GM18505 (cell line): ENCODE data around the gene CHD1L.
"Not testable (repeated sequence)": the region's sequence is repeated elsewhere in the genome, so short reads cannot be mapped to it uniquely, and the experiment has no call there.

Experiments used
- ATAC-seq: cut with Tn5 transposase; IDR thresholded peaks from one replicate; pipeline ENCODE4 v1.9.1; 2021; ENCODE audit not compliant: unreplicated experiment
- POLR2A ChIP-seq: IDR thresholded peaks from 4 replicates; pipeline ENCODE4 v1.6.1; 2011; ENCODE audit warnings: borderline replicate concordance; ENCODE audit not compliant: insufficient read depth, insufficient read length; ENCODE audit errors: extremely low read depth

The CHD1L gene

GRCh38 chr1:147316968-147317367 lies 74.5 kb downstream of the CHD1L start:
- ATAC-seq: no peak
- TF ChIP-seq POLR2A: no peak

DNA sequence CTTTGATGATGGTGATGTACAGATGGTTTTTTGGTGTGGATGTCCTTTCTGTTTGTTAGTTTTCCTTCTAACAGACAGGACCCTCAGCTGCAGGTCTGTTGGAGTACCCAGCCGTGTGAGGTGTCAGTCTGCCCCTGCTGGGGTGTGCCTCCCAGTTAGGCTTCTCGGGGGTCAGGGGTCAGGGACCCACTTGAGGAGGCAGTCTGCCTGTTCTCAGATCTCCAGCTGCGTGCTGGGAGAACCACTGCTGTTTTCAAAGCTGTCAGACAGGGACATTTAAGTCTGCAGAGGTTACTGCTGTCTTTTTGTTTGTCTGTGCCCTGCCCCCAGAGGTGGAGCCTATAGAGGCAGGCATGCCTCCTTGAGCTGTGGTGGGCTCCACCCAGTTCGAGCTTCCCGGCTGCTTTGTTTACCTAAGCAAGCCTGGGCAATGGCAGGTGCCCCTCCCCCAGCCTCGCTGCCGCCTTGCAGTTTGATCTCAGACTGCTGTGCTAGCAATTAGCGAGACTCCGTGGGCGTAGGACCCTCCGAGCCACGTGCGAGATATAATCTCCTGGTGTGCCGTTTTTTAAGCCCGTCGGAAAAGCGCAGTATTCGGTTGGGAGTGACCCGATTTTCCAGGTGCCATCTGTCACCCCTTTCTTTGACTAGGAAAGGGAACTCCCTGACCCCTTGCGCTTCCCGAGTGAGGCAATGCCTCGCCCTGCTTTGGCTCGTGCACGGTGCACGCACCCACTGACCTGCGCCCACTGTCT lies 84.6 kb downstream of the CHD1L start:
- ATAC-seq: not testable (repeated sequence)

DNA sequence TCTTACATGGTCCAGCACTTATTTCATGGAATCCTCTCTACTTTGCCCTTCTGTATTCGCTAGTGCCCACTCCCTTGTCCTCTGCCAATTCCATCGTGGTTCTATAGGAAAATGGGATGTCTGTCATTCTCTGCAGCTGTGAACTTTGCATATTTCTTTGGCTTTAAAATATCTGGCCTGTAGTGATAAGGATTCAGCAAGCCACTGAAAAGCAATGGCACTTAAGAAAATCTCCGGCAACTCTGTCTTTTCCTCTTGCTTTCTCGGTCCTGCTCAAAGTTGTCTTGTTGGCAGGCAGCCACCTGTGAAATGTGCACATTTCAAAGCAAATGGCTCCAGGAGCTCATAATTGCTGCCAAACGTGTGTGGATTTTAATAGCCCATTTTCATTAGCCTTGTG lies 91.8 kb downstream of the CHD1L start:
- ATAC-seq: no peak
- no peak for TF ChIP-seq POLR2A

DNA sequence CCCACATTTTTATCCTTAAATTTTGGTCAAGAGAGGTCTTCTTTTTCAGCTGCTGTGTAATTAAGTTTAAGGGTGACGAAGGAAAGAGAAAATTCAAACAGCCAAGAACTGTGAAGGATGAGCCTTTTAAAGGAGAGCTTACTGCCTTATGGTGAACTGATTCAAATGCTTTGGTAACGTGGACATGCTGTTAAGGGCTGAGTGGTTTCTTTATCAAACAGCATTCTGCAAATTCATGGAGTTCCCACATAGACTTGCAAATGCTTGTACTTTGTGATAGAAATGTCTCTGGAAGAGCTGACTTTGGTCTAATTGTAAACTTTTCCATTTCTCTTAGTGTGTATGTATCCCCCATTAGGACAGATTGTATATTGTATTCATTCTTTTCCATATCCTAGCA lies 93.8 kb downstream of the CHD1L start:
- ATAC-seq: no peak
- no peak for TF ChIP-seq POLR2A

DNA sequence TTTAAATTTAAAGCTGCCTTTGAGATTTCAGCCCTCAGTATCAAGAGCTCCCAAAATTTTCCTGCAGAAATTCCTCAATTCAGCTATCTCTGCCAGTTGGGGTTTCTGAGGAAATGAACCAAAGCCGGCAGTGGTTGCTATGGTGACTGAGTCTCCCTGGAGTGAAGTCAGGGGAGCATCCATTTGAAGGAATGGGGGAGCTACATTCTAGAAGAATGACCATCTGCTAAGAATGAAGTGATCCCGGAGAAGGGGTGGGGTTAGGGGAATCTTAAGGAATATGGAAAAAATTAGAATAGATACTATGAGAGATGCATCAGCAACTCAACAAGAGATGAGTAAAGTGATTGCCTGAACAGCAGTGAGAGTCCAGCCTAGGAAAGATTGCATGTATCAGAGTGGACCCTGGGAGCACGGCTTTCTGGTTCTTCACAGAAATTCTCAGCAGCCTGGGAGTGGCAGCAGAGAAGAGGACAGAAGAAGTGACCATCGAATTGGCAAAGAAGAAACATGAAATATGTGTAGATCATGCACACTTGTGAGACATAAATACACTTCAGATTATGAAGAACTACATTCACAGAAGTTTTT lies 94.7 kb downstream of the CHD1L start:
- ATAC-seq: no peak
- TF ChIP-seq POLR2A: no peak

- no peak for ATAC-seq
- no peak for TF ChIP-seq POLR2A
Observed at GRCh38 chr1:147338571-147338970, 96.1 kb downstream of the CHD1L start.

- no peak for TF ChIP-seq POLR2A
- ATAC-seq: no peak
Observed at GRCh38 chr1:147341246-147341645, 98.8 kb downstream of the CHD1L start.
